NCI-H2081 treated with DMSO at 0.1 percent for 48 hours (cell line): ENCODE results near the gene SGK1.

Experiments
- DNase-seq: peaks from one replicate; lab custom pipeline; 2025; lab: John Stamatoyannopoulos, UW

SGK1 gene

GRCh38 chr6:134317471-134318131 lies at the start of gene SGK1:
SGK1 (minus strand) TSS chr6:134318112; CDS start chr6:134317460, 652 bp downstream.
- DNase-seq: no peak

DNA sequence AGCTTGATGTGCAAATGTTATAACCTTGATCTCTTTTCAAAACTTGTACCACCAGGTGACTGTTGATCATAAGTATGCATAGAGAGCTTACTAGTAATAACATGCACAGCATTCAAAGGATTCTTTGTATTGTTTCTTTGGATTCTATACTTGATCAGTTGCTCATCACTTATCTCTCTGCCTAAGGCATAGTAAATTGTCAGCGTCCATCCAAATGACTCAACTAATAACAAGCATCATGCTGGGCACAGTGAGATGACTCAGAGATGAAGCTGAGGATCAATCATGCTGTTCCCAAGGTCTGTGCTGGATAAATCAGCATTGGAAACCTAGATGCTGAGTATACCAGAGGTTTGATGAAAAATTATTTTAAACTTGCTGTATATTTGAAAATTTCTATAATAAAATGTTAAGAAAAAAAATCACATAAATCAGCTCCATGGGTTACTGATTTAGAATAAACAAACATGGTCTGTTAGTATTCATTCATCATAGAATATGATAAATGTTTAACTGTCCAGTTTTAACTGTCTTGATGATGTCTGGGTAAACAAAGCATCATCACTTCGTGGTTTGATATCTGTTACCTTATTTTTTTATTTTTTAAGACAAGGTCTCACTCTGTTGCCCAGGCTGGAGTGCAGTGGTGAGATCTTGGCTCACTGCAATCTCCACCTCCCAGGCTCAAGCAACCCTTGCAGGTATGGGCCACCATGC lies 45.6 kb upstream of the SGK1 start:
- no peak for DNase-seq

DNA sequence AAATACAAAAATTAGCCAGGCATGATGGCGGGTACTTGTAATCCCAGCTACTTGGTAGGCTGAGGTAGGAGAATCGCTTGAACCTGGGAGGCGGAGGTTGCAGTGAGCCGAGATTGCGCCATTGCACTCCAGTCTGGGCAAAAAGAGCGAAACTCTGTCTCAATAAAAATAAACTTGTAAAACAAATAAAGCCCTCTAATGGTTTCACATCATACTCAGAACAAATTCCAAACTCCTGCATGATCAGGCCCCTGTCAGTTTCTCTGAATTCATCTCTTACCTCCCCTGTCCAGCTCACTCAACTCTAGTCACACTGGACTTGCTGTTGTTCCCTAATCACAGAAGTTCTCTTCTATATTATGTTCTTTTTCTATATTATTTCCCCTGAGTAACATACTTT lies 43.1 kb upstream of the SGK1 start:
- no peak for DNase-seq

DNA sequence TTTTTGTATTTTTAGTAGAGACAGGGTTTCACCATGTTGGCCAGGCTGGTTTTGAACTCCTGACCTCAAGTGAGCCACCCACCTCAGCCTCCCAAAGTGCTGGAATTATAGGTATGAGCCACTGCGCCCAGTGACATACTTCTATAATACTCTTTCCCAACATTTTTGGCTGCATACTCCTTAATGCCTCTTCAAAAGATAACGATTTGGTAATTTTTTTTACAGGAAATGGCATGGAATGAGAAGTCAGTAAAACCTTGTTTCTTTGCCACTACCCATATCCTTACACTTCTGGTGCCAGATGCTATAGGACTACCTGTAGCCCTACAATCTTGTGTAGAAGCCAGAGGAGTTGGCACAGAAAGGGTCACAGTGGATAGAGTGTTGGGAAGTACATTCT lies 41.4 kb upstream of the SGK1 start:
- DNase-seq: no peak

DNA sequence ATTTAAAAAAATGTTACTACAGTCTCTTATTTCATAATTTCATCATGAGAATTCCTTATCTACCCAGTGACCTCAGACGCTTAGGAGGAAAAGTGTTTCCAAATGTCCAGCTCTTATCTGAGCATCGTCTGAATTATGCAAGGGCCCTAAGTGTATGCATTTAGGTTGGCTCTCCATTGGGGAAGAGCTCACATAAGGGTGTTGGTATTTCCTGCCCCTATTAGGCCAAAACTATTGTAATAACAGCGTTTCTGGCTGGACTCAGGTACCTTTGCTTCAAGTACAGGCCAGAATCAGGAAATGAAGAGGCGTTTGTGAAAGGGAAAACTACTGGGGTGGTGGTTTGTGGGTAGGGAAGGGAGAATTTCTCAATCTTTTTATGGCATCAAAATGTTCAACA lies 40.4 kb upstream of the SGK1 start:
- no peak for DNase-seq

- no peak for DNase-seq
Observed at GRCh38 chr6:134357022-134357487, 39.1 kb upstream of the SGK1 start.

GRCh38 chr6:134356405-134356804 lies 38.5 kb upstream of the SGK1 start:
- no peak for DNase-seq

DNA sequence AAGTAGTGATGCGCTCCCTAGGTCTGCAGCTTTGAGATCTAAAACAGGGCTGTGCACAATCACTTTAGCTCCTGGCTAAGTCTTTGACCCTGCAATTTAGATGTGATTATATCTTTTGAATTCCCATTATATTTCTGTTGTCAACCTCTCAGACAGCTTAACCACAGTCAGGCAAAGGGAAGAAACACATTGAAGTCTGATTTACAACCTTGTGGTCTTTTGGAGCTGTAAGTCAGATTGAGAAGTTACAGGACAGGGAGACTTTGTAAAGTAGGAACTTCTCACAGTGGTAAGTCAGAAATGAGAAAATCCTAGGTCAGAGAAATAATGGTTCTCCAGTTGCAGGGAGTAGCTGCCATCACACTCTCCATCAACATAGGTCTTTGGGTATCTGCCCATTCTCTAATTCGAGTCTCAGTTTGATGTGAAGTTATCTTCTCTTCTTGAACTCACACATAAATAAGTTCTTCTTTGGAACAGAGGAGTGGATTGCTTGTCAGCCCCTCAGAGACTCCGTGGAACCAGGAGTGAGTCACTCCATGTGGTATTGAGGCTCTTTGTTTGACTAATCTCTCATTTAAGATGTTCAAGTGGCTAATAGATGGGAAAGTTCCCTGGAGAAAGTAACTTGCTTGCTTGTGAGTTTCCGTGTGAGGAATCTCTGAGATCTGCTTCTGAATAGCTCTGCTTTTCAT lies 35.0 kb upstream of the SGK1 start:
- no peak for DNase-seq

- DNase-seq: no peak
Observed at GRCh38 chr6:134351615-134352474, 33.9 kb upstream of the SGK1 start.

DNA sequence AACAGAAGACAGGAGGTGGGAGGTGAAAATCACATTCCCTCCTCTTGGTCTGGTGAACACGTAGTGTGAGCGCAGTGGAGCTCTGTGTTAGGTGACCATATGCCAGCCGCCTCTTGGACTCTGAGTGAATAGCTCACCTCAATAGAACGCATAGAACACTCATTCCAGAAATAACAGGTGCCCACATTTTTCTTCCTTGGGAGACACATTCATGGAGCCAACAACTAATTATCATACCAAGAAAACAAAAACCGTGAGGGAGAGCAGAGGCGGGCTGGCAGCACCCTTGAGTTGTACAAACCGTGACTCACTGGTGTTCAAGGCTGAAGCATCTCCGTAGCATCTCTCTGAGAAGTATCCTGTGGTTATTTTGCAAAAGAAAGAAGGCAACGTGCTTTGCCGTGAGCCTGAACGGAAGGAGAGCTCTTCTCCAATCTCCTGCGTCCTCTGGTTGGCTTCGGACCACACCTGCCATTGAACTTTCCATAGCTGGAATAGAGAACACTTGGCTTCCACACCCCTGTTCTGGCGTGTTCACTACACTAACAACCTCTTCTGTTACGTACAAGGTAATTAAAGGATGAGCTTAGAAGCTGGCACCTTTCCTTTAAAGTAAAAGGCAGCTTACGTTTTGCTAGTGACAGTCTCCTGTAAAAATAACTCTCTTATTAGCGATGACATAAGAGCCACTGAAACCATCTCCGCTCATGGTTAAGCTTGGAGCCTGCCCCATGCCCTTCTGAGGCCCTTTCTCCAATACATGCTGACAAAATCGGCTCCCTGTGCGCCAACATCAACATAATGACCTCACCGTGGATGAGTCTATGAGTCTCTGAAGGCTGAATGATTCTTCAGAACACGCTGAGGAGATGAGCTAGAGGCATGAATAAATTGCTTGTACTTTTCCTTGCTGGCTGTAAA lies 30.2 kb upstream of the SGK1 start:
- DNase-seq: no peak

GRCh38 chr6:134346932-134347545 lies 29.1 kb upstream of the SGK1 start:
- no peak for DNase-seq

- DNase-seq: no peak
Observed at GRCh38 chr6:134345789-134346188, 27.9 kb upstream of the SGK1 start.

DNA sequence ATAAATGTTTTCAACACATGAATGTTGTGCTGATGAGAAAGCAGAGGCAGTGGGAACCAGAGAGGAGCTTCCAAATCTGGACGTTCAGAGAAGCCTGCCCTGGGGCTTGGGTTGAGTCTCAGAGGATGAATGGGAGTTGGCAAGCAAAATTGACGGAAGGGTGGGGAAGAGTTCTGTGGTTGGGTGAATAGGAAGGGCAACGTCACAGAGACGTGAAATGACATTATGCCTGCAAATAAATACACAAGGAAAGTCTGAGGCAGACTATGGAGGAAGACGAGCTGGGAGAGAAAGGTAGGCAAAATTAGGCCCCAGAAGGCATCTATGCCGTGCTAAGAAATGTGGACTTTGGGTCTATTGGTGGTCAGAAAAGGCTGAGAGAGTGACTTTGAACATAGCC lies 25.2 kb upstream of the SGK1 start:
- no peak for DNase-seq

- no peak for DNase-seq
Observed at GRCh38 chr6:134341999-134342567, 24.2 kb upstream of the SGK1 start.

DNA sequence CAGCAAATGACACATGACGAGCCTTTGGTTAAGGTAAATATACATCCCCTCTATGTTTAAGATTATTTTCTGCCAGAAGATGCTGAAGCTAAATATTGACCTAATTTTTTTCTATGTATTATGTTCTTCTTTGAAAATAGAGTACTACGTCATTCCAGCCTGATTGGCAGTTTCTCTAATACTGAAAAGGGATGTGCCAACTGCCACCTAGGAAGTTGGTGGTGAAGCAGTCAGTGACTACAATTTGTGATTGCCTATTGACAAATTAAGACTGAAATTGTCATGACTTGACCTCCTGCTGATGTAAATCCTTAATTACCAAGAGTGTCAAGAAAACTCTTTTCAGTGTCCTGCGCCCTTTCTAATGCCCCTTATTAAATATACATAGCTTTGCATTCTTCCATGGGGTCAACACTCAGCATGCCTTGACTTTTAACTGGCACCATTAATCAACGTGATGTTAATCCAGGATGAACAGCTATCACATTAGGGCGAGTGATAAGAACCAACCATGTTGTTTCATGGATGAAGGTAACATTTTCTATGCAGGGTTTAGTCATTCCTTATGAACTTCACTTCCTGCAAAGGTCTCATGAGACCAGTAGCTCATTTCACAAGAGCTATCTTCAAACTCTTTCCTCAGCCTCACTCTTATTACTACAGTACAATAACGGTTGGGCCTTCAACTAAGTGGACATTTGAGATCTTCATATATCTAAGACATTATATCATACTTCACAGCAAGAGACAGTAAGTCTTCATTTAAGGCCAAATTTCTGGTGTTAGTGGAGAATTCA lies 22.5 kb upstream of the SGK1 start:
- DNase-seq: no peak

DNA sequence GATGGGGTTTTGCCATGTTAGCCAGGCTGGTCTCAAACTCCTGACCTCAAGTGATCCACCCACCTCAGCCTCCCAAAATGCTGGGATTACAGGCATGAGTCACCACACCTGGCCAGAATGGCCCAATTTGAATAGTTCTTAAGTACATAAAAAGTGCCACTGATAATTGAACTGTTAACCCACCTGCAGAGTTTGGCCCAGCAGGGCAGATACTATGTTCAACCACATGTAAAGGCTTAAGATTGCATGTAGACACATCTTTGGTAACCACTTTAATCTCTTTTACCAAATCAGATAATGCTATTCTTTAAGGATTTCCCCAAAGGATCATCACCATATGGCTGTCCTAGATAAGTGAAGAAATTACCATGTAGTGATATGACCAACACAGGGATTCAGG lies 21.3 kb upstream of the SGK1 start:
- DNase-seq: no peak

GRCh38 chr6:134331256-134331655 lies 13.3 kb upstream of the SGK1 start:
- DNase-seq: no peak

- DNase-seq: no peak
Observed at GRCh38 chr6:134330555-134330954, 12.6 kb upstream of the SGK1 start.

GRCh38 chr6:134328792-134329191 lies 10.9 kb upstream of the SGK1 start:
- no peak for DNase-seq
